HEK293T (cell line): Measurements from ENCODE around the gene LINGO1.

Experiments
- CTCF ChIA-PET: fragments of 350-600 bp; formaldehyde crosslinking; extraction: SDS; loops from one replicate; lab custom pipeline; 2021; ENCODE audit warnings: antibody characterized with exemption, inconsistent platforms; lab: Yijun Ruan, JAX
- POLR2A ChIA-PET: fragments of 350-600 bp; formaldehyde crosslinking; extraction: SDS; loops from one replicate; lab custom pipeline; 2020; ENCODE audit warnings: antibody characterized with exemption, inconsistent platforms; lab: Yijun Ruan, JAX
- DNase-seq: peaks from one replicate; pipeline ENCODE4 v3.0.0; 2012; ENCODE audit warnings: mixed read lengths; ENCODE audit errors: extremely low spot score
- ARNT ChIP-seq: fragments of 450-650 bp; IDR thresholded peaks from 2 replicates; pipeline ENCODE4 v1.6.1; 2017; ENCODE audit warnings: mild to moderate bottlenecking
- BHLHE40 ChIP-seq: fragments of 450-650 bp; IDR thresholded peaks from 2 replicates; pipeline ENCODE4 v1.6.1; 2016; ENCODE audit warnings: mild to moderate bottlenecking, moderate library complexity, borderline replicate concordance
- CTBP1 ChIP-seq: fragments of 450-650 bp; IDR thresholded peaks from 2 replicates; pipeline ENCODE4 v1.6.1; 2016; ENCODE audit warnings: borderline replicate concordance
- ELF4 ChIP-seq: fragments of 450-650 bp; IDR thresholded peaks from 2 replicates; pipeline ENCODE4 v1.6.1; 2017; ENCODE audit warnings: antibody characterized with exemption
- FOXA1 ChIP-seq: fragments of 450-650 bp; IDR thresholded peaks from 2 replicates; pipeline ENCODE4 v1.6.1; 2016; ENCODE audit warnings: mild to moderate bottlenecking
- FOXK2 ChIP-seq: fragments of 450-650 bp; IDR thresholded peaks from 2 replicates; pipeline ENCODE4 v1.6.1; 2016; ENCODE audit warnings: mild to moderate bottlenecking
- FOXM1 ChIP-seq: fragments of 450-650 bp; IDR thresholded peaks from 2 replicates; pipeline ENCODE4 v1.6.1; 2017; ENCODE audit warnings: mild to moderate bottlenecking, borderline replicate concordance
- HDGF ChIP-seq: fragments of 450-650 bp; IDR thresholded peaks from 2 replicates; pipeline ENCODE4 v1.6.1; 2017; ENCODE audit warnings: antibody characterized with exemption, borderline replicate concordance
- L3MBTL2 ChIP-seq: fragments of 450-650 bp; conservative IDR thresholded peaks from 2 replicates; pipeline ENCODE4 v1.6.1; 2016; ENCODE audit warnings: mild to moderate bottlenecking
- LEF1 ChIP-seq: fragments of 450-650 bp; IDR thresholded peaks from 2 replicates; pipeline ENCODE4 v1.6.1; 2017; ENCODE audit warnings: mild to moderate bottlenecking, borderline replicate concordance
- NFRKB ChIP-seq: fragments of 450-650 bp; IDR thresholded peaks from 2 replicates; pipeline ENCODE4 v1.6.1; 2016; ENCODE audit warnings: mild to moderate bottlenecking, moderate library complexity
- SP1 ChIP-seq: fragments of 450-650 bp; IDR thresholded peaks from 2 replicates; pipeline ENCODE4 v1.6.1; 2017
- SUZ12 ChIP-seq: fragments of 450-650 bp; IDR thresholded peaks from 2 replicates; pipeline ENCODE4 v1.6.1; 2016; ENCODE audit warnings: mild to moderate bottlenecking
- TARDBP ChIP-seq: fragments of 450-650 bp; IDR thresholded peaks from 2 replicates; pipeline ENCODE4 v1.6.1; 2016
- ZNF384 ChIP-seq: fragments of 450-650 bp; IDR thresholded peaks from 2 replicates; pipeline ENCODE4 v1.6.1; 2016
- TF ChIP-seq, protein P1 (sequence below): fragments of 450-650 bp; IDR thresholded peaks from 2 replicates; pipeline ENCODE4 v1.6.1; 2016

Gene LINGO1

DNA sequence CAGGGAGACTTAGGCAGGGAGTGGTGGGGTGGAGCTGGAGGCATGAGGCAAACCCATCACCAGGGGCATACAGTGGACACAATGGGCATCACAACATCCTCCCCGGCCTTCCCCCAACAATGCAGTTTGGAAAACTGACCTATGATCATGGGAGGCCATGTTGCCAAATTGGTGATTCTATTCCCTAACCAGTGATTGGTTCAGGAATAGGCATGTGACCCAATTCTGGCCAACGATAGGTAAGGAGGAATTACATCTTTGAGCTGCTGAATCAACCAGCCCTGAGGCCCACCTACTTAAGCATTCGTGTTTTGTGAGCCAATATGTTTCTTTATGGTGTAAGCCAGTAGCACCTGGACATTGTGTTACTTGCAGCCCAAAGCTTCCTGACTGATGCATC is 40.0 kb downstream of the LINGO1 start:
- no peak for DNase-seq
- TF ChIP-seq NFRKB (no peak), CTBP1 (no peak), FOXM1 (no peak)
- TF ChIP-seq, protein P1, sequence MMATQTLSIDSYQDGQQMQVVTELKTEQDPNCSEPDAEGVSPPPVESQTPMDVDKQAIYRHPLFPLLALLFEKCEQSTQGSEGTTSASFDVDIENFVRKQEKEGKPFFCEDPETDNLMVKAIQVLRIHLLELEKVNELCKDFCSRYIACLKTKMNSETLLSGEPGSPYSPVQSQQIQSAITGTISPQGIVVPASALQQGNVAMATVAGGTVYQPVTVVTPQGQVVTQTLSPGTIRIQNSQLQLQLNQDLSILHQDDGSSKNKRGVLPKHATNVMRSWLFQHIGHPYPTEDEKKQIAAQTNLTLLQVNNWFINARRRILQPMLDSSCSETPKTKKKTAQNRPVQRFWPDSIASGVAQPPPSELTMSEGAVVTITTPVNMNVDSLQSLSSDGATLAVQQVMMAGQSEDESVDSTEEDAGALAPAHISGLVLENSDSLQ: no peak
- ChIA-PET CTCF (no interaction called here), POLR2A (no interaction called here)

DNA sequence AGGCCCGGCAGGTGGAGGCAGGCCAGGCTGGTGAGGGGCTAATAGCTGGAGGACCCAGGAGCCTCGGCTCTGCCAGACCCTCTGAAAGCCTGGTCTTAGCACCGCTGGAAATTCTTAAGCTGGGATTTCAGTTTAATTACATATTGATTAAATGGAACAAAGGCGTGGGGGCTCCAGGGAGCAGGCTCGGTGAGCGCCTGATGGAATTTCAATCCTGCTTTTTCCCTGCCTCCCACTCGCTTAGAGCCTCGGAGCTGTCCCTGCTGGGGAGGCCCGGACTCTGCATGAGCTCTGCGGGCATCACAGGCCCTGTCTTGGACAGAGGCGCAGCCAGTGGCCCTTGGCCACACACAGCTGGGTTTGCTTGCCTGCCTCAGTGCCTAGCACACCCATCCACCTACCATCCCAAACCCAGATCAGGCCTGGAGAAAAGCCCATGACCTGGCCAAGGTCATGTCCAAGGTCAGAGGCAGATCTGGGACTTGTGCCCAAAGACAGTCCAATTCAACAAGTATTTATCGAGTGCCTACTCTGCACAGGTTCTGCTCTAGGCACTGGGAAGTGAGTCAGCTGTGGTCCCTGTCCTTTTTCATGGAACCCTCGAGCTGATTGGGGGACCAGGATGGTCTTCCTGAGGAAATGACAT is 40.6 kb downstream of the LINGO1 start:
- TF ChIP-seq FOXM1 (no peak), NFRKB (no peak), LEF1 (no peak), BHLHE40 (no peak), SUZ12 (no peak), ZNF384 (no peak), ELF4 (no peak), TARDBP (no peak), SP1 (no peak), CTBP1 (no peak), L3MBTL2 (no peak), FOXA1 (no peak), FOXK2 (no peak)
- TF ChIP-seq, protein P1: no peak
- ChIA-PET CTCF (no interaction called here), POLR2A (no interaction called here)

DNA sequence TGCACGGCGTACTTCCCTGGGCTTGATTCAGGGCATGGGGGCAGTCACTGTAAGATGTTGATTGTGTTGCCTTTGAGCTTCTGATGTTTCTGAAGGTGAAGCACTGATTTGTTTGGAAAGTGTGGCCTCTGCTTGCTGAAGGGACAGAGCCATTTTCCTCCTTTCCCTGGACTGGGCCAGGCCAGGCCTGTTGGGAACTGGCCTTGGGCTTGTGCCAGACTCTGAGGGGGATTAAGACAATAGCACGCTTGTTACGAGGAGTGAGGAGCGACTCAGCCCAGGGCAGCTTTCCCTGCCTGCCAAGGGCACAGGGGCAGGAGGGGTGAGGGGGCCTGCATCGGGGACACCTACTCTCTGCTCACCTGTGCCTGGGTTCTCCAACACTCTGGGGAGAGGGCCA is 42.9 kb downstream of the LINGO1 start:
- no peak for TF ChIP-seq BHLHE40
- DNase-seq: no peak
- ChIA-PET CTCF (interaction anchor here (0.7 kb wide), 1 partner anchor 22 kb away, joined by 3 read pairs; no protein-coding TSS in a partner anchor), POLR2A (interaction anchor here (1.1 to 1.2 kb wide), 2 partner anchors 10 to 21 kb away, joined by 4 read pairs; no protein-coding TSS in a partner anchor)

More for the DNA sequence above, 40.6 kb downstream of the LINGO1 start:
- no peak for DNase-seq

DNA sequence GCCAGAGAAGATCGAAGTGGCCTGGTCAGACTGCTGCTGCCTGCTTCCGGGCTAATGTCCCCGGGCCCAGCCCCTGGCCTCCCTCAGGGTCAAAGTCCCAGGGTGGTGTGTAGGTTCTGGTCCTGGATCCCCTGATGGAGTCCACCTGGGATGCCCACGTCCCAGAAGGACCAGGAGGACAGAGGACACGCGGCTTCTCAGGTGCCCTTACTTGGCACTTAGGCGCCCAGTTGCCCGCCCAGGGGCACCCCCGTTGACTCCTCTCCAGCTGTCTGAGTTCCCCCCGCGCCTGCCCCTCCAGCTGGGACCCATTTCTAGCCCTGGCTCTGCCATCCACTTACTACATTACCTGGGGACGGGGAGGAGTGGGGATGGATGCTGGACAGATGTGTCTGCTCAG is 44.6 kb downstream of the LINGO1 start:
- TF ChIP-seq LEF1 (no peak), CTBP1 (no peak), SUZ12 (no peak), ELF4 (no peak), FOXA1 (no peak), HDGF (no peak), FOXK2 (no peak), BHLHE40 (no peak), ARNT (no peak), TARDBP (no peak), ZNF384 (no peak), SP1 (no peak), NFRKB (no peak), L3MBTL2 (no peak), FOXM1 (no peak)
- TF ChIP-seq, protein P1: no peak
- ChIA-PET CTCF (no interaction called here), POLR2A (interaction anchor here (1.7 kb wide), 1 partner anchor 11 kb away, joined by 9 read pairs; no protein-coding TSS in a partner anchor)
- DNase-seq: no peak

DNA sequence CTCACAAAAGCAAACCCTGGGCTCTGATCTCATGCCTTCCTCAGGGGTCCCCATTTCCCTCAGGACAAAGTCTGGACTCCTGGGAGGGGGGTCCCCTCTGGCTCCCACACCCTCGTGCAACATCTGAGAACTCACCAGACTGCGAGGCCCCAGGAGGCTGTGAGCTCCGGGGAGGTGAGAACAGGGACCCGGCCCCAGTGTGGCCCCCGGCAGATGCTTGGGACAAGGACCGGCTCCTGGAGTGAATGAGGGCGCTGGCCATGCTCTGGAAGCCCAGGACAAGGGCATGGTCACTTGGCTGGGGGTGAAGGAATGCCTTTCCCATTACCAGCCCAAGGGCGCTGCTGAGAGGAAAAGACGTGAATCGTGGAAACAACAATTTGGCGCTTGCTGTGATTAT is 48.0 kb downstream of the LINGO1 start:
- CTCF ChIA-PET: no interaction called here
- POLR2A ChIA-PET: no interaction called here
- DNase-seq: no peak
- TF ChIP-seq ARNT (no peak), SP1 (no peak), HDGF (no peak), TARDBP (no peak), SUZ12 (no peak), FOXA1 (no peak), NFRKB (no peak), LEF1 (no peak), CTBP1 (no peak), L3MBTL2 (no peak), FOXM1 (no peak), BHLHE40 (no peak), ELF4 (no peak), FOXK2 (no peak), ZNF384 (no peak)
- TF ChIP-seq, protein P1: no peak

DNA sequence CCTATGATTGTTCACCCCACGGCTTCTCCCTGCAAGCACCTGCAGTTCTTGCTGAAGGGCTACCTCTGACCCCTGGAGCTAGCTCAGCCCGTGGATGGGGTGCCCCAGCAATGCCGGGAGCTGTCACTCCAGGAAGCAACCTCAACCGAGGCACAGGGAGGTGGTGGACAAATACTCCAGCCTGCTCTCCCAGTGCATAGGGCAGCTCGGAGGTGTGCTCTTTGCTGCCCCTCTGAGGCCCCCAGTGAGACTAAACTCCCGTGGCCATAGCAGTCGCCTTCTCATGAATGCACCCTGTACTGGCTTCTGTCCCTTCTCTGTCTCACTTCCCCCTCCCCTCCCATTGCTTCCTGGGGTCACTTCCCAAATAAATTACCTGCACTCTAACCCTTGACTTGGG is 48.5 kb downstream of the LINGO1 start:
- ChIA-PET POLR2A (interaction anchor here (1.0 kb wide), 1 partner anchor 18 kb away, joined by 3 read pairs; no protein-coding TSS in a partner anchor), CTCF (interaction anchor here (1.1 kb wide), 1 partner anchor 10 kb away, joined by 4 read pairs; no protein-coding TSS in a partner anchor)
- TF ChIP-seq HDGF (no peak), CTBP1 (no peak), NFRKB (no peak), TARDBP (no peak), L3MBTL2 (no peak), ZNF384 (no peak), FOXK2 (no peak), ELF4 (no peak), ARNT (no peak), FOXA1 (no peak), FOXM1 (no peak), SUZ12 (no peak), BHLHE40 (no peak), LEF1 (no peak), SP1 (no peak)
- TF ChIP-seq, protein P1: no peak

More for the DNA sequence above, 48.5 kb downstream of the LINGO1 start:
- DNase-seq: peak; percentile 70
